CD4-positive, alpha-beta memory T cell (primary cell): ENCODE data around the gene CHAD. TPM values are rescaled to one million over a fixed set of nuclear protein-coding genes. Genes with fewer than 3 reads are reported as not detected.

ENCODE experiments used
- CTCF ChIA-PET: fragments of 350-600 bp; sonication (Branson Sonifier 250); formaldehyde crosslinking; loops from one replicate; lab custom pipeline; 2021; ENCODE audit warnings: inconsistent platforms; ENCODE audit not compliant: partially characterized antibody; lab: Charles Lee
- POLR2A ChIA-PET: fragments of 350-600 bp; sonication (Branson Sonifier 250); formaldehyde crosslinking; loops from one replicate; lab custom pipeline; 2021; ENCODE audit not compliant: partially characterized antibody; lab: Charles Lee
- DNase-seq, 5 donors: peaks; one replicate each; pipeline versions ENCODE4 v3.0.0 to v3.0.0-alpha.2; 2020 to 2022; ENCODE audit warnings: mixed read lengths in 1 of 5
- H3K27ac ChIP-seq: one replicate; pipeline ENCODE4 v1.7.0; 2013; ENCODE audit warnings: low read depth, low read length
- H3K27me3 ChIP-seq: 2 replicates; pipeline ENCODE4 v1.7.0; 2013; ENCODE audit warnings: mild to moderate bottlenecking, low read length, moderate library complexity; ENCODE audit not compliant: insufficient read depth
- H3K36me3 ChIP-seq: 2 replicates; pipeline ENCODE4 v1.7.0; 2013; ENCODE audit warnings: mild to moderate bottlenecking, low read length, moderate library complexity; ENCODE audit not compliant: insufficient read depth
- H3K4me1 ChIP-seq: 2 replicates; pipeline ENCODE4 v1.7.0; 2013; ENCODE audit warnings: mild to moderate bottlenecking, low read length, moderate library complexity; ENCODE audit not compliant: insufficient read depth
- H3K4me3 ChIP-seq, 2 donors: one replicate each; pipeline ENCODE4 v1.7.0; 2013; ENCODE audit warnings: low read length in 2 of 2, mild to moderate bottlenecking in 1 of 2
- H3K9me3 ChIP-seq, 2 donors: one replicate each; pipeline ENCODE4 v1.7.0; 2013; ENCODE audit warnings: low read length in 2 of 2, control low read depth in 1 of 2; ENCODE audit not compliant: control insufficient read depth in 1 of 2
- H3K27ac Mint-ChIP-seq, 7 donors: one replicate each; pipeline ENCODE4 v1.8.0; 2020 to 2021; ENCODE audit warnings: mixed read lengths in 7 of 7, mild to moderate bottlenecking in 6 of 7, inconsistent platforms in 3 of 7, moderate library complexity in 3 of 7
- H3K27me3 Mint-ChIP-seq, 2 donors: one replicate each; pipeline ENCODE4 v1.8.0; 2020 to 2021; ENCODE audit warnings: mixed read lengths in 2 of 2
- H3K36me3 Mint-ChIP-seq, 2 donors: one replicate each; pipeline ENCODE4 v1.8.0; 2020 to 2021; ENCODE audit warnings: mixed read lengths in 2 of 2, inconsistent platforms in 1 of 2, mild to moderate bottlenecking in 1 of 2
- H3K4me1 Mint-ChIP-seq, 4 donors: one replicate each; pipeline ENCODE4 v1.8.0; 2020 to 2021; ENCODE audit warnings: mixed read lengths in 4 of 4, mild to moderate bottlenecking in 1 of 4
- H3K4me3 Mint-ChIP-seq, 8 donors: one replicate each; pipeline ENCODE4 v1.8.0; 2020 to 2021; ENCODE audit warnings: mixed read lengths in 8 of 8, mild to moderate bottlenecking in 7 of 8, moderate library complexity in 6 of 8, inconsistent platforms in 3 of 8
- H3K9me3 Mint-ChIP-seq, 8 donors: one replicate each; pipeline ENCODE4 v1.8.0; 2020 to 2021; ENCODE audit warnings: mixed read lengths in 8 of 8, mild to moderate bottlenecking in 5 of 8, inconsistent platforms in 3 of 8, moderate library complexity in 1 of 8
- intact Hi-C: fragments of 100-400 bp; cut with micrococcal nuclease; formaldehyde crosslinking; loops from one replicate; pipeline ENCODE4 v1.15.1; 2023
- polyA plus RNA-seq, 2 donors: library from polyadenylated mRNA; unstranded; fragments of 300-500 nt; fragmentation: Illumina TruSeq; gene quantifications; one replicate each; pipeline ENCODE4 v1.2.3, GENCODE V29; 2021
- total RNA-seq, 2 experiments: library from RNA; stranded (reverse); gene quantifications; one replicate each; pipeline ENCODE4 v1.2.3, GENCODE V29; 2021

CHAD gene
- total and polyA plus RNA-seq, 4 experiments from 2014 or later, result 0.64 TPM; not detected in 3

DNA sequence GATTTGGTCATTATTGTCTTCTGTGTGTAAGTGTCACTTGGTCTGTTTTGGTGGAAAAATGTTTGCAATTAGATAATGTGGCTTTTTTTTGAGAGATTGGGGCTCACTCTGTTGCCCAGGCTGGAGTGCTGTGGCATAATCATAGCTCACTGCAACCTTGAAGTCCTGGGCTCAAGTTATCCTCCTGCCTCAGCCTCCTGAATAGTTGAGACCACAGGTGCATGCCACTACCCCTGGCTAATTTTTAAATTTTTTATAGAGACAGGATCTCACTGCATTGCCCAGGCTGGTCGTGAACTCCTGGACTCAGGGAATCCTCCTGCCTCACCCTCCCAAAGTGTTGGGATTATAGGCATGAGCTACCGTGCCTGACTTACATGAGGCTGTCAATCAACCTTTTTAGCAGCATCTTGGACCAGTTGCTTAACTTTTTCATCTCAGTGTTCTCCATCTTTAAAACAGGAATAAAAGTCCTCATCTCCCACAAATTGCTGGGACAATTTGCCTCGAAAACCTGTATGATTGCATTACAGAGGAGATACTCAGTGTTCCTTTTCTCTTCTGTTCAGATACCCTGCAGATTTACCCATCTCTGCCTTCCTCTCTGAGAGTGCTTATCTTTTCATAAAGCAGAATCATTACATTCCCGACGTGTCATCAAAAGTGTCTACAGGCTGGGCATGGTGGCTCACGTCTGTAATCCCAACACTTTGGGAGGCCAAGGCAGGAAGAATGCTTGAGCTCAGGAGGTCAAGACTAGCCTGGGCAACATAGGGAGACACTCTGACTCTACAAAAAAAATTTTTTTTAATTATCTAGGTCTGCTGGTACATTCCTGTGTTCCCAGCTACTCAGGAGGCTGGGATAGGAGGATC, 23.6 kb downstream of the CHAD start:
- ChIA-PET CTCF (interaction anchor here (0.6 kb wide), 1 partner anchor 615 kb away, joined by 5 read pairs; no protein-coding TSS in a partner anchor), POLR2A (no interaction called here)
- Mint-ChIP-seq H3K36me3 (peaks cover 0 to 1% of the 10 kb centered on the region in 2 donors), H3K4me1 (peaks cover 0 to 3% (median 0%) of the 10 kb centered on the region in 4 donors), H3K27me3 (no peaks in the 10 kb centered on the region), H3K27ac (peak overlapping the region in 1 of 7 donors; percentile 58), H3K9me3 (no peaks in the 10 kb centered on the region), H3K4me3 (no peak overlapping the region)
- no peaks in the 10 kb centered on the region for H3K4me1 ChIP-seq
- no peak overlapping the region for H3K27ac ChIP-seq
- no peaks in the 10 kb centered on the region for H3K27me3 ChIP-seq
- H3K9me3 ChIP-seq, result no peaks in the 10 kb centered on the region
- H3K36me3 ChIP-seq, result no peaks in the 10 kb centered on the region
- intact Hi-C loops, result no loop called here
- no peak for DNase-seq
- no peak overlapping the region for H3K4me3 ChIP-seq

DNA sequence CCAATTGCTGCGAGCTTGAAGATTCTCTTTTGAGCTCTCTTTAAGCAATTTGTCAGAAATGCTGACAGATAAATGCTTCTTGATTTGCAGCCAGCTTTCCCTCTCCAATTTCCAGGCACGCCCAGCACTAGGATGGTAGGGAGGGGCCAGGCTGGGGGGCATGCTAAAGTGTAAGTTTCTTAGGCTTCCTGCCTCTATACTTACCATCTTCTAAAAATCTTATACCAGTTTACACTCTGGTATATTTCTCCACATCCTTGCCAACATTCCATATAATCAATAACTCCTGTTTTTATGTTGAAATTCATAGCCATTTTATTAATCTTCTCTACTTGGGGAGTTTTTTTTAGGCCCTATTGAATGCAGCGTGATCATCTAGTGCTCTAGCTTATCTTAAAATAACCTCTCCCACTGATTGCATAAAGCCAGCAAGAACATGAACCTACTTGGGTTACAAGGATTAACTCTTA, 25.1 kb downstream of the CHAD start:
- Histone ChIP-seq H3K9me3 (no peaks in the 10 kb centered on the region), H3K27ac (no peak overlapping the region), H3K27me3 (no peaks in the 10 kb centered on the region), H3K36me3 (no peaks in the 10 kb centered on the region), H3K4me3 (no peak overlapping the region), H3K4me1 (no peaks in the 10 kb centered on the region)
- POLR2A ChIA-PET, result no interaction called here
- H3K27me3 Mint-ChIP-seq, result no peaks in the 10 kb centered on the region
- no peak overlapping the region for H3K27ac Mint-ChIP-seq
- intact Hi-C loops, result no loop called here
- peaks cover 0 to 1% of the 10 kb centered on the region in 2 donors for H3K36me3 Mint-ChIP-seq
- CTCF ChIA-PET, result no interaction called here
- DNase-seq, result no peak
- H3K9me3 Mint-ChIP-seq, result no peaks in the 10 kb centered on the region
- H3K4me3 Mint-ChIP-seq, result no peak overlapping the region
- peaks cover 0 to 3% (median 0%) of the 10 kb centered on the region in 4 donors for H3K4me1 Mint-ChIP-seq

DNA sequence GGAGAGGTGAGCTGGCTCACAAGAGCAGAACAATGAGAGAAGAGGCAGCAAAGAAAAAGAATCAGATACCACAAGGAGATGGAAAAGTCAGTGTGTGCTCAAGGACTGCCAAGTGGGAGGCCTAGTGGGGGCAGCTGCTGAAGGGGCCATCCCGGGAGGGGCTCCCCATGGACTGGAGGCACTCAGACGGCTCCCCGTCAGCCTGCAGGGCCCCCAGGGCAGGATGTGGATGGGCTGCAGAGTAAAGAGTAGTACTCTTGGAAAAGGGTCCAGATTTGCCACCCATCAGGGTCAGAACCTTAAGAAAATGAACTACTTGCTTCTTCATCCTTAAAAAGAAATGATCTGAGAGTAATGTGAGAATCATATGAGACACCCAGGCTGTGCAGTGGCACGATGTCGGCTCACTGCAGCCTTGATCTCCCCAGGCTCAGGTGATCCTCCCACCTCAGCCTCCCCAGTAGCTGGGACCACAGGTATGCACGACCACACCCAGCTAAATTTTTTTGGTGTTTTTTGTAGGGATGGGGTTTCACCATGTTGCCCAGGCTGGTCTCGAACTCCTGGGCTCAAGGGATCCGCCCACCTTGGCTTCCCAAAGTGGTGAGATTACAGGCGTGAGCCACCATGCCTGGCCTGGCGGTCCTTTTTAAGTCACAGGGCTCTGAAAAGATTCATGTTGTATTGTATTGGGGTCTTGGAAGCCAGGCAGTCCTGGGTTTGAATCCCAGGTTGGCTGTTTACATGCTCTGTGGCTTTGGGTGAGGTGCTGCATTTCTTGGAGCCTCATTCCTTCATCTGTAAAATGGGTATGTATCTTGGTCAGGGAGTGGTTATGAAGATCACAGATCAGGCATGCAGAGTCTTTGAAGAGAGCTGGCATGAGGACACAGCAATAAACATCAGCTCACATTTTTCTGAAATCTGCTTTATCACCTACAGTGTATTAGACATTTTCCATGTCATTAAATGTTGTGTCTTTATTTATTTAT, 27.5 kb downstream of the CHAD start:
- CTCF ChIA-PET, result no interaction called here
- Mint-ChIP-seq H3K27ac (no peak overlapping the region), H3K27me3 (no peaks in the 10 kb centered on the region)

DNA sequence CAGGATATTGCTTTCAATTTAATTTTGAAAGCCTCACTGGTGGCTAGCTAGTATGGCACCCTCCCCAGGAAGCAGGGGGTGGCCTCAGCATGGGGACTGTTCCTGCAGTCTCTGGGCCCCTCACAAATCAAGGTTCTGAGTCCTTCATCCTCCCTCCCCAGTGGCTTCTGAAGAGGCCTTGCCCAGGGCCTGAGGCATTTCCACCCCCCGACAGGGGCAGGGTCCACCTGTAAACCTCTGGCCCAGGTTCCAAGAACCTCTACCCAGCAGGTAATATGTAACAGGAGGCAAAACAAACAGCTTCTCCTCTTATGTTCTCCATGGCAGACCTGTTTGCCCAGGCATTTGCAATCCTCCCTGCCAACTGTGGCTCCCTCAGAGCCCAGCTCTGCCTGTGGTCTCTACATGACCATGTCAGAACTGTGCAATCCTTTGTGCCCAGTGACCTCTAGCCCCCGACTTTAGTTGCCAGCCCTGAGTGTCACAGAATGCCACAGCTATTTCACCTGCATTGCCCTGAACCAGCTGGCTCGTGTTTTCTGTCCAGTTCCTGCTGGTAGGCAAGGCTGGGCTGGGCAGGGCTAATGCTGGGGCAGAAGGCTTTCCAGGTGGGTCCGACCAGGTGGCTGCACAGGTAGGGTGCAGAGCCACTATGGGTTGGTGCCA, 28.4 kb downstream of the CHAD start:
- H3K4me3 ChIP-seq, result no peak overlapping the region
- Mint-ChIP-seq H3K4me3 (no peak overlapping the region), H3K27ac (no peak overlapping the region), H3K9me3 (no peaks in the 10 kb centered on the region), H3K36me3 (peaks cover 1 to 3% of the 10 kb centered on the region in 2 donors), H3K4me1 (no peaks in the 10 kb centered on the region), H3K27me3 (no peaks in the 10 kb centered on the region)
- no peak overlapping the region for H3K27ac ChIP-seq
- H3K36me3 ChIP-seq, result no peaks in the 10 kb centered on the region
- H3K9me3 ChIP-seq, result no peaks in the 10 kb centered on the region
- no peak for DNase-seq
- CTCF ChIA-PET, result no interaction called here
- intact Hi-C loops, result no loop called here
- H3K4me1 ChIP-seq, result no peaks in the 10 kb centered on the region
- H3K27me3 ChIP-seq, result no peaks in the 10 kb centered on the region
- POLR2A ChIA-PET, result interaction anchor here (0.6 kb wide), 1 partner anchor 14 kb away, joined by 3 read pairs; no protein-coding TSS in a partner anchor

More for the DNA sequence above, 27.5 kb downstream of the CHAD start:
- no peak overlapping the region for H3K4me3 Mint-ChIP-seq
- no peaks in the 10 kb centered on the region for H3K9me3 ChIP-seq
- no peaks in the 10 kb centered on the region for H3K4me1 ChIP-seq
- no peaks in the 10 kb centered on the region for H3K36me3 ChIP-seq
- H3K27me3 ChIP-seq, result no peaks in the 10 kb centered on the region
- no peak overlapping the region for H3K27ac ChIP-seq
- no peaks in the 10 kb centered on the region for H3K9me3 Mint-ChIP-seq
- H3K36me3 Mint-ChIP-seq, result peaks cover 1 to 3% of the 10 kb centered on the region in 2 donors
- H3K4me1 Mint-ChIP-seq, result no peaks in the 10 kb centered on the region
- DNase-seq, result no peak
- no peak overlapping the region for H3K4me3 ChIP-seq
- POLR2A ChIA-PET, result interaction anchor here (0.6 kb wide), 1 partner anchor 14 kb away, joined by 3 read pairs; no protein-coding TSS in a partner anchor
- intact Hi-C loops, result no loop called here

- intact Hi-C loops, result no loop called here
- Histone ChIP-seq H3K4me1 (no peaks in the 10 kb centered on the region), H3K4me3 (no peak overlapping the region), H3K36me3 (no peaks in the 10 kb centered on the region), H3K9me3 (no peaks in the 10 kb centered on the region), H3K27ac (no peak overlapping the region), H3K27me3 (no peaks in the 10 kb centered on the region)
- H3K4me3 Mint-ChIP-seq, result no peak overlapping the region
- H3K36me3 Mint-ChIP-seq, result peaks cover 1 to 3% of the 10 kb centered on the region in 2 donors
- ChIA-PET POLR2A (no interaction called here), CTCF (no interaction called here)
- H3K4me1 Mint-ChIP-seq, result peaks cover 0 to 1% (median under 1%) of the 10 kb centered on the region in 4 donors
- H3K27me3 Mint-ChIP-seq, result no peaks in the 10 kb centered on the region
- H3K27ac Mint-ChIP-seq, result no peak overlapping the region
- no peaks in the 10 kb centered on the region for H3K9me3 Mint-ChIP-seq
- DNase-seq, result no peak
Observed at GRCh38 chr17:50439008-50439407, 29.7 kb downstream of the CHAD start.

DNA sequence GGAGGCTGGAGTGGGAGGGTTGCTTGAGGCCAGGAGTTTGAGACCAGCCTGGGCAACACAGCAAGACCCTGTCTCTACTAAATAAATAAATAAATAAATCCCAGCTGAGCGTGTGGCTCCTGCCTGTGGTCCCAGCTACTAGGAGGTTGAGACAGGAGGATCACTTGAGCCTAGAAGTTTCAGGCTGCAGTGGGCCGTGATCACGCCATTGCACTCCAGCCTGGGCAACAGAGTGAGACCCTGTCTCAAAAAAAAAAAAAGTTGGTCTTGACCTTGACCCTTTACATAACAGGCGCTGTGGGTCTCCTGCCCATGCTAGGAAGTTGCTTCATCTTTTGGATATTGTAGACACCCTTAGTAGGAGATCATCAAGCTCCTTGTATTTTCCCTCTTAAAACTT, 31.3 kb downstream of the CHAD start:
- no peaks in the 10 kb centered on the region for H3K4me1 ChIP-seq
- H3K27ac ChIP-seq, result no peak overlapping the region
- Mint-ChIP-seq H3K9me3 (no peaks in the 10 kb centered on the region), H3K27ac (no peak overlapping the region), H3K4me3 (no peak overlapping the region), H3K4me1 (peaks cover 0 to 1% (median under 1%) of the 10 kb centered on the region in 4 donors), H3K27me3 (no peaks in the 10 kb centered on the region), H3K36me3 (peaks cover 1 to 3% of the 10 kb centered on the region in 2 donors)
- POLR2A ChIA-PET, result no interaction called here
- H3K9me3 ChIP-seq, result no peaks in the 10 kb centered on the region
- intact Hi-C loops, result no loop called here
- CTCF ChIA-PET, result interaction anchor here (0.8 to 1.0 kb wide), 2 partner anchors 40 to 75 kb away, joined by 3 to 4 read pairs; partner anchors contain the start of gene LRRC59
- no peaks in the 10 kb centered on the region for H3K36me3 ChIP-seq
- no peak for DNase-seq
- H3K4me3 ChIP-seq, result no peak overlapping the region
- H3K27me3 ChIP-seq, result no peaks in the 10 kb centered on the region
